SKM-1 treated with dmso at 0.1 percent for 144 hours (cell line): ENCODE data around the gene PUS7.
"Not testable (repeated sequence)": the region's sequence is repeated elsewhere in the genome, so short reads cannot be mapped to it uniquely, and the experiment has no call there.

Source experiments
- DNase-seq: peaks from one replicate; lab custom pipeline; 2025; ENCODE audit not compliant: unreplicated experiment; lab: John Stamatoyannopoulos, UW

The PUS7 gene, protein sequence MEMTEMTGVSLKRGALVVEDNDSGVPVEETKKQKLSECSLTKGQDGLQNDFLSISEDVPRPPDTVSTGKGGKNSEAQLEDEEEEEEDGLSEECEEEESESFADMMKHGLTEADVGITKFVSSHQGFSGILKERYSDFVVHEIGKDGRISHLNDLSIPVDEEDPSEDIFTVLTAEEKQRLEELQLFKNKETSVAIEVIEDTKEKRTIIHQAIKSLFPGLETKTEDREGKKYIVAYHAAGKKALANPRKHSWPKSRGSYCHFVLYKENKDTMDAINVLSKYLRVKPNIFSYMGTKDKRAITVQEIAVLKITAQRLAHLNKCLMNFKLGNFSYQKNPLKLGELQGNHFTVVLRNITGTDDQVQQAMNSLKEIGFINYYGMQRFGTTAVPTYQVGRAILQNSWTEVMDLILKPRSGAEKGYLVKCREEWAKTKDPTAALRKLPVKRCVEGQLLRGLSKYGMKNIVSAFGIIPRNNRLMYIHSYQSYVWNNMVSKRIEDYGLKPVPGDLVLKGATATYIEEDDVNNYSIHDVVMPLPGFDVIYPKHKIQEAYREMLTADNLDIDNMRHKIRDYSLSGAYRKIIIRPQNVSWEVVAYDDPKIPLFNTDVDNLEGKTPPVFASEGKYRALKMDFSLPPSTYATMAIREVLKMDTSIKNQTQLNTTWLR

GRCh38 chr7:105521717-105522463, at the start of gene PUS7:
PUS7 (minus strand) TSS chr7:105522271; CDS start chr7:105508512, 13,759 bp downstream.
- DNase-seq, result peak; percentile 74

DNA sequence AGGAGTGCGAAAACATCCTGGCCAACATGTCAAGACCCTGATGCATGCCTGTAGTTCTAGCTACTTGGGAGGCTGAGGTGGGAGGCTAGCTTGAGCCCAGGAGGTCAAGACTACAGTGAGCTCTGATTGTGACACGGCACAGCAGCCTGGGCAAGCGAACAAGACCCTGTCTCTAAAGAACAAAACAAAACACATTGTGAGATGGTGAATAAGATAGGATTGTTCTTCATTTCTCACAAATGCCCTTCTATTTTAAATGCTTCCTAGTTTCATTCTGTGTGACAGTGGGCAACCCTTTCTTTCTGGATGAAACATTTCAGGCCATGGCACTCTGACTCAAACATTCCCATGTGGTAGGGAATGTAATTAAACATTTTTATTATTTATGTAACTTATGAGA, 45.8 kb upstream of the PUS7 start:
- DNase-seq, result no peak

GRCh38 chr7:105567024-105567423, 45.0 kb upstream of the PUS7 start:
- DNase-seq, result no peak

GRCh38 chr7:105565190-105565589, 43.1 kb upstream of the PUS7 start:
- no peak for DNase-seq

- no peak for DNase-seq
These were observed 37.9 kb upstream of the PUS7 start for GRCh38 chr7:105559926-105560325.

- no peak for DNase-seq
These were observed 16.3 kb upstream of the PUS7 start for GRCh38 chr7:105538339-105538738.

- no peak for DNase-seq
These were observed 10.8 kb upstream of the PUS7 start for GRCh38 chr7:105532709-105533460.

DNA sequence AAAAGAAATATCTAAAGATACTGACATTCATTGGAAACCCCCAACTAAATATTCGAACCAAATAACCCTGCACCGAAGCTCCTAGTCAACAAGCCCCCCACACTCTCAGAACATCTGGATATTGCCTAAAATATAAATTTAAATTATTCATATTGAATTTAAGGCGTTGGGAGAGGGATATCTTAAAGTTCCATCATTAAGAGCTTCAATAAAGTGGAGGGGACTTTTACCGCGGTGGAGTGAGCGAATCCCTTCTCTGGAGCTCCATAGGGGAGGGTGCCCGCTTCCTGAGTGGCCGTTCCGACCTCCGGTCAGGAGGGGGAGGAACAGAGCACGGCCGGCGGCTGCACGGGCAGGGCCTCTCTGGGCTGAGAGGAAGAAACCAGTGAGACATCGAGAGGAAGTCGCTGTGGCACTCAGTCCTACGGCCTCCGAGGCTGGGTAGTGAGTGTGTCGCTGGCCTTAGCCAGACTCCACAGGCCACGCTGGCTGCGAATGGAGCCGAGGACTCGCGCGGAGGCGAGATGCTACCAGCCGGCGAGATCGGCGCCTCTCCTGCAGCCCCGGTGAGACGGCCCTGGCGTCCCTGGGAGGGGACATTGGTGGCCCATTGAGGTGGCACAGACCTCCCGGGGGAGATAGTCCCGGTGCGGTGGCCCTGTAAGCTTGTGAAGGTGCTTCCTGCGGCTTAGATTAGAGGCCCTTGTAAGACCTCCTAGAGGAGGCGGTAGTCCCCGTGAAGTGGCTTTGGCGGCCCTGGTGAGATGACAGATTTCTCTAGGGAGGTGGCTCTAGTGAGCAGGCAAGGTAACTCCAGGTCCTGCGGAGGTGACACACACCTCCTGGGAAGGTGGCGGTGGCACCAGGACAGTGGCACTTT, 10.0 kb upstream of the PUS7 start, which contains the start of gene RINT1:
Gene RINT1, plus strand, starts transcription at position 410 of the 880 bp plus-strand sequence. Its CDS starts 115 bp downstream, at position 525.
- DNase-seq, result peak; percentile 95

DNA sequence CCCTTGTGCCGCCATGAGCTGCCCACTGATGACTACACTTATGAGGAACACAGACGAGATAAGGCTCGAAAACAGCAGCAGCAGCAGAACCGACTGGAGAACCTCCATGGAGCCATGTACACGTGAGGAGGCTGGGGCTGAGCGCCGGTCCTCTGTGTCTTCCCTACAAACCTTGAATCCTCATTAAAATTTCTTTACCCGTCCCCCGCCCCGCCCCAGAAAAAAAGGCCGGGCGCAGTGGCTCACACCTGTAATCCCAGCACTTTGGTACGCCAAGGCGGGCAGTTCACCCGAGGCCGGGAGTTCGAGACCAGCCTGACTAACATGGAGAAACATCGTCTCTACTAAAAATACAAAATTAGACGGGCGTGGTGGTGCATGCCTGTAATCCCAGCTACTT, 8.5 kb upstream of the PUS7 start:
- no peak for DNase-seq

- DNase-seq, result no peak
These were observed 8.1 kb upstream of the PUS7 start for GRCh38 chr7:105530126-105530525.

DNA sequence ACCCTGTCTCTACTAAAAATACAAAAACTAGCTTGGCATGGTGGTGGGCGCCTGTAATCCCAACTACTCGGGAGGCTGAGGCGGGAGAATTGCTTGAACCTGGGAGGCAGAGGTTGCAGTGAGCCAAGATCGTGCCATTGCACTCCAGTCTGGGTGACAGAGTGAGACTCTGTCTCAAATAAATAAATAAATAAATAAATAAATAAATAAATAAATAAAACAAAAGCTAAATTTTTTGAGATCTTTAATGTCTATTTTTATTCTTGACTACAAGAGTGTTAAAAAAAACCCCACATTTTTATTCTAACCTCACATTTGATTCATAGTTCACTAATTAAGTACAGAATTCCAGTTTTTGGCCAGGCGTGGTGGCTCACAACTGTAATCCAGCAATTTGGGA, 5.7 kb upstream of the PUS7 start:
- DNase-seq, result not testable (repeated sequence)

DNA sequence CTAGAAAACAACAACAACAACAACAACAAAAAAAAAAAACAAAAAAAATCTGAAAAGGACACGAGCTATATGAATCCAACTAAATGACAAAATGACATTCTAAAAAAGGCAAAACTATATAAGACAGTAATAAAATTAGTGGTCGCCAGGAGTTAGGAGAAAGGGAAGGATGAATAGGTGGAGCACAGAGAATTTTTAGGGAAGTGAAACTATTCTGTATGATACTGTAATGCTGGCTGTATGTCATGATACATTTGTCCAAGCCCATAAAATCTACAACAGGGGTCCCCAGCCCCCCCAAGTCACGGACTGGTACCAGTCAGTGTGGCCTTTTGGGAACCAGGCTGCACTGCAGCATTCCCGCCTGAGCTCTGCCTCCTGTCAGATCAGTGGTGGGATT, 2.8 kb upstream of the PUS7 start:
- no peak for DNase-seq

- DNase-seq, result not testable (repeated sequence)
These were observed 2.4 kb upstream of the PUS7 start for GRCh38 chr7:105524423-105524822.

DNA sequence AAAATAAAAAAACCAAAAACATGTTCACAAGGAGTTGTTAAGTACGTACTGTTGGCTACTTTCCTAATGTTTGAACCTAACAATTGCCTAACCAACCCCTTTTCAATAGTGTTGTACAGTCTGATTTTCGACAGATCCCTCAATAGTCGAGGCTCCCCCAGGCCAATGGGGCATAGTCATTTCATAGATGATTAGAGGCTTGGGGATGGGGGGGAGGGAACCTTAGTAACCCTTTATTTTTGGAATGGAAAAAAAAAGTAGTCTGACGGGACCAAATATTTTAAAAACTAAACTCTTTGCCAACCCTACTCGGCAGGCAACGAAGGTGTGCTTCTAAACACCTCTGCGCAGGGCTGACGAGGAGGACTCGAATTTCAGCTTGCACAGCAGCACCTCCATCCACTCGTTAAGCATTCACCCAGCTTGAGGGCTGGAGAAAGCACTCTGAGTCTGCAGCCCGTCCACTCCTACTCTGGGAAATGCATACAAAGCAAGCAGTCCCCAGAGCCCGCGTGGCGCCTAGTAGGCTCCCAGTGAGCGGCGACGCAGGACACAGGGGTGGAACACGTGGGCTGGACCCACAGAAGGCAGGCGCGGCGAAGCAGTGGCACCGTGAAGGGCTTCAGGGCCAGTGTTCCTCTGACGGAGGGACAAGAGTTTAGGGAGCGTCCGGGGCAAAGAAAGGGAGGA, 899 bp downstream of the PUS7 start:
- DNase-seq, result no peak

DNA sequence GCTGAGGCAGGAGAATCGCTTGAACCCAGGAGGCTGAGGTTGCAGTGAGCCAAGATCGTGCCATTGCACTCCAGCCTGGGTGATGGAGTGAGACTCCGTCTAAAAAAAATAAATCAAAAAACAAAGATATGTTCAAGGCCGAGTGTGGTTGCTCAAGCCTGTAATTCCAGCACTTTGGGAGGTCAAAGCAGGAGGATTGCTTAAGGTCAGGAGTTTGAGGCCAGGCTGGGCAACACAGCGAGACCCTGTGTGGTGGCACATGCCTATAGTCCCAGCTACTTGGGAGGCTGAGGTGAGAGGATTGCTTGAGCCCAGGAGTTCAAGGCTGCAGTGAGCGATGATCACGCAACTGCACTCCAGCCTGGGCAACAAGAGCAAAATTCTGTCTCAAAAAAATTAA, 1.5 kb downstream of the PUS7 start:
- DNase-seq, result not testable (repeated sequence)

DNA sequence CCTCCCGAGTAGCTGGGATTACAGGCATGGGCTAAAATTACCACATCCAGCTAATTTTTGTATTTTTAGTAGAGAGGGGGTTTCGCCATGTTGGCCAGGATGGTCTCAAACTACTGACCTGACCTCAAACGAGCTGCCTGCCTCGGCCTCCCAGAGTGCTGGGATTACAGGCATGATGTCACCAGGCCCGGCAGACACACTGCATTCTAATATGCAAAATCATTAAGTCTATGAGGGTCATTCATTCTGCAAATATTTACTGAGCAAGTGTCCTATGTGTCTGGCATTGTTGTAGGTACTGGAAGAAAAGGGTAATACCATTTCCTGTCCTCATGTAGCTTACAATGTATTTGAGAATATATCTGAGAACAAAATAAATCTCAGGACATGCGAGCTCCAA, 2.7 kb downstream of the PUS7 start:
- DNase-seq, result no peak

- not testable (repeated sequence) for DNase-seq
These were observed 6.5 kb downstream of the PUS7 start for GRCh38 chr7:105515610-105516009.

DNA sequence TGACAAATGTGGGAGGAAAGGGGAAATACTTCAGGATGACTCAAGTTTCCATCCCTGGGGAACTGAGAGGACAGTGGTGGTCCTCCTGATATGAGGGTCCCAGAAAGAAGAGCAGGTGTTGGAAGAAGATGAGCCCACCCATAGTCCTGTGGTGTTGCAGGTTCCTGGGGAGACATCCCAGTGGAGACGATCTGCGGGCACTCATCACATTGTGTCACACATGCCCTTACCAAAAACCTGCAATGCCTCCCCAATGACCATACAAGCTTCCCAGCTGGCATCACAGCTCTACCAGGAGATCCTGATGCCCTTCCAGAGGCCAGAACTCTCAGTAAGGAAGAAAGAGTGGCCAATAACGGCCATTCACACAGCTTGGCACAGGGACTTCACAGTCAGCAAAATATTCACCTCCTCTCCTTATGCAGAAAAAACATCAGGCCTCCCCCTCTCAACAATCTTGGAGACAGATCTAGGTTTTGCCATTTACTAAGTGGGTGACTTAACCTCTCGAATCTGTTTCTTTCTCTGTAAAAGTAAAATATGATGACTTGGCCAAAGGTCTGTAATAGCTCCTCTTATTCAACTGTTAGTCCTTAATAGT, 9.0 kb downstream of the PUS7 start:
- no peak for DNase-seq

GRCh38 chr7:105512415-105512814, 9.7 kb downstream of the PUS7 start:
- DNase-seq, result no peak
